Natural killer cell (primary cell): ENCODE measurements around the gene SPATA31D1. TPM values are rescaled to one million over a fixed set of nuclear protein-coding genes. Genes with fewer than 3 reads are reported as not detected.
"Not testable (repeated sequence)": the region's sequence is repeated elsewhere in the genome, so short reads cannot be mapped to it uniquely, and the experiment has no call there.

Source experiments
- ATAC-seq, 3 donors: fragments of 150-1000 bp in 2 of 3; fragments of 200-7000 bp in 1 of 3; cut with Tn5 transposase; 1 replicate in 1 of 3; 2 replicates in 2 of 3; pipeline ENCODE4 v1.10.0; 2021; ENCODE audit warnings: mild to moderate bottlenecking in 2 of 3, moderate library complexity in 2 of 3
- DNase-seq, 2 donors: peaks; one replicate each; pipeline versions ENCODE4 v3.0.0 to v3.0.0-alpha.2; 2013 to 2021; ENCODE audit warnings: mixed read lengths in 1 of 2
- H3K27ac ChIP-seq: one replicate; pipeline ENCODE4 v1.5.1; 2013; ENCODE audit warnings: mild to moderate bottlenecking, low read length
- H3K27me3 ChIP-seq: one replicate; pipeline ENCODE4 v1.6.1; 2013; ENCODE audit warnings: low read length; ENCODE audit not compliant: control insufficient read depth, insufficient read depth
- H3K36me3 ChIP-seq: one replicate; pipeline ENCODE4 v1.6.1; 2013; ENCODE audit warnings: low read length; ENCODE audit not compliant: control insufficient read depth, insufficient read depth
- H3K4me1 ChIP-seq: one replicate; pipeline ENCODE4 v1.6.1; 2013; ENCODE audit warnings: low read length; ENCODE audit not compliant: control insufficient read depth, insufficient read depth
- H3K4me3 ChIP-seq: one replicate; pipeline ENCODE4 v1.5.1; 2013; ENCODE audit warnings: low read length
- H3K9me3 ChIP-seq: one replicate; pipeline ENCODE4 v1.6.1; 2013; ENCODE audit warnings: low read length; ENCODE audit not compliant: control insufficient read depth, insufficient read depth
- H3K27ac Mint-ChIP-seq, 2 donors: one replicate each; pipeline ENCODE4 v1.8.0; 2022; ENCODE audit warnings: mild to moderate bottlenecking in 2 of 2, mixed read lengths in 2 of 2, moderate library complexity in 1 of 2
- H3K27me3 Mint-ChIP-seq, 2 donors: one replicate each; pipeline ENCODE4 v1.8.0; 2022; ENCODE audit warnings: low read depth in 2 of 2, mixed read lengths in 2 of 2
- H3K36me3 Mint-ChIP-seq: one replicate; pipeline ENCODE4 v1.8.0; 2022; ENCODE audit warnings: mixed read lengths
- H3K4me1 Mint-ChIP-seq, 2 donors: one replicate each; pipeline ENCODE4 v1.8.0; 2022; ENCODE audit warnings: mixed read lengths in 2 of 2
- H3K4me3 Mint-ChIP-seq: one replicate; pipeline ENCODE4 v1.8.0; 2022; ENCODE audit warnings: mild to moderate bottlenecking, moderate library complexity, mixed read lengths
- H3K9me3 Mint-ChIP-seq, 2 donors: one replicate each; pipeline ENCODE4 v1.8.0; 2022; ENCODE audit warnings: mixed read lengths in 2 of 2
- CTCF ChIP-seq: fragments of 200-600 bp; IDR thresholded peaks from one replicate; pipeline ENCODE4 v1.8.0; 2022; ENCODE audit warnings: antibody characterized with exemption
- WGBS: methylation state at CpG from one replicate; pipeline ENCODE4 v1.1.7; 2013; ENCODE audit warnings: missing lambda C conversion rate; ENCODE audit not compliant: insufficient coverage; 5-methylcytosine and 5-hydroxymethylcytosine counted together
- intact Hi-C: fragments of 100-400 bp; cut with micrococcal nuclease; formaldehyde crosslinking; loops from one replicate; pipeline ENCODE4 v1.14.2; 2022
- total RNA-seq, 4 donors: library from RNA; stranded (reverse); fragments of 120-200 nt in 1 of 4; gene quantifications; one replicate each; pipeline versions ENCODE4 v1.2.3 to v1.2.4, GENCODE V29; 2013 to 2022

Gene SPATA31D1
- not detected for total RNA-seq
- not detected for total RNA-seq (2013)

DNA sequence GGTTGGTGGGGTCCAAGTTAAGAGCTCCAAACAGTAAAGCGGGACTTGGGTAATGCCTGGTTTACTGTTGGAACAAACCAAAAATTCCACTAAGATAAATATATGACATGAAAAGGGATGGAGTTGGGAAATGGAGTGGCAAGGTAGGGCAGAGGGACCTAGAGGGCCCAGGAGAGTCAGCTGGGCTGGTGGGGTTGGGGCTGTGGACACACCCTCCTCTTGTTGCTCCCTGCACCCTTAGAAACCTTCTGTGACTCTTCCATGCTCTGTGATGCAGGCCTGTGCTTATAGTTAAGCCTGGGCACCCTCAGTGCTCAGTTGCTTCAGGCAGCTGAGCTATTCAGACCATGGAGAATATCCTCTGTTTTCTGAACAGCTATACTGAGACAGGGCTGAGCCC, at the start of gene SPATA31D1:
TSS of gene SPATA31D1 (plus strand) at position 301 of the 400 bp plus-strand sequence. CDS start at position 348, 47 bp downstream.
- H3K27ac Mint-ChIP-seq, H3K4me3 Mint-ChIP-seq, H3K36me3 Mint-ChIP-seq, H3K9me3 Mint-ChIP-seq, DNase-seq, H3K27me3 ChIP-seq, H3K36me3 ChIP-seq, H3K4me1 ChIP-seq, H3K27ac ChIP-seq, H3K4me1 Mint-ChIP-seq, H3K4me3 ChIP-seq, ATAC-seq, H3K9me3 ChIP-seq, intact Hi-C loops, H3K27me3 Mint-ChIP-seq: not testable (repeated sequence)
- 100% methylated on average over 1 of the region's 1 CpG for WGBS

GRCh38 chr9:81943393-81943792, 45.2 kb upstream of the SPATA31D1 start, which contains the start of gene SPATA31D3:
Gene SPATA31D3, plus strand, starts transcription at chr9:81943500. Its CDS starts 86 bp downstream, at chr9:81943586.
- intact Hi-C loops, DNase-seq, H3K27me3 Mint-ChIP-seq, H3K4me3 ChIP-seq, H3K9me3 ChIP-seq, H3K36me3 ChIP-seq, H3K27ac ChIP-seq, H3K36me3 Mint-ChIP-seq, H3K9me3 Mint-ChIP-seq, H3K27me3 ChIP-seq, ATAC-seq, H3K4me1 ChIP-seq, H3K27ac Mint-ChIP-seq, H3K4me3 Mint-ChIP-seq, H3K4me1 Mint-ChIP-seq: not testable (repeated sequence)
- WGBS, result no CpG with 5 or more reads among the region's 2 CpGs

DNA sequence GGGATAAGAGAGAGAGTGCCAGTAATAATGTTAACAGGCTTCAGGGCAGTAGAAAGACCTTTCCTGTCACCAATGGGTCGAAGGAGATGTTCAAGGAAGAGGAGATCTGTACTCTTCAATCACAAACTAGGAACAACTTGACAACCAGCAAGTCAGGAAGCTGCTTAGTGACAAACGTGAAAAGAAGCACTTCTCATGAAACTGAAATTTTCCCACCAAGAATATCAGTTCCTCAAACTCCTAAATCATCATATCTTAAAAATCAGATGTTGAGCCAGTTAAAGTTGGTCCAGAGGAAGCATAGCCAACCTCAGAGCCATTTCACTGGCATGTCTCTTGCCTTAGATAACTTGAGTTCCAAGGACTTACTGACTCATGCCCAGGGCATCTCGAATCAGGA, 39.9 kb upstream of the SPATA31D1 start:
- DNase-seq, ATAC-seq, intact Hi-C loops: not testable (repeated sequence)

DNA sequence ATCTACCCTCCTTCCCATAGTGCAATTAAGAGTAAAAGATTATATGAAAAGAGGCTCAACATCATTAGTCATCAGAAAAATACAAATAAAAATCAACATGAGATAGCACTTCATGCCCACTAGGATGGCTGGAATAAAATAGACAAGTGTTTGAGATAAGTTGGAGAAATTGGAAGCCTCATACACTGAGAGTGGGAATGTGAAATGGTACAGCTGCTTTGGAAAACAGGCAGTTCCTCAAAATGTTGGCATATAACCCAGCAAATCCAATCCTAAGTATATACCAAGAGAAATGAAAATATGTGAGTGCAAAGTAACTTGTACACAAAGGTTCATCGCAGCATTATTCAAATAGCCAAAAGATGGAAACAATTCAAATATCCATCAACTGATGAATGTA, 35.5 kb upstream of the SPATA31D1 start:
- no peaks in the 10 kb centered on the region for H3K4me1 ChIP-seq
- intact Hi-C loops, result no loop called here
- no peak for DNase-seq
- no peaks in the 10 kb centered on the region for H3K36me3 ChIP-seq
- no peak for ATAC-seq
- Mint-ChIP-seq H3K27ac (no peak overlapping the region), H3K4me3 (no peak overlapping the region), H3K36me3 (peaks cover 7% of the 10 kb centered on the region), H3K4me1 (no peaks in the 10 kb centered on the region), H3K9me3 (peaks cover 5 to 10% of the 10 kb centered on the region in 2 donors), H3K27me3 (no peaks in the 10 kb centered on the region)
- TF ChIP-seq CTCF, result no peak
- H3K27ac ChIP-seq, result no peak overlapping the region
- WGBS, result no CpG with 5 or more reads among the region's 1 CpG
- H3K27me3 ChIP-seq, result no peaks in the 10 kb centered on the region
- H3K9me3 ChIP-seq, result peaks cover 11% of the 10 kb centered on the region
- H3K4me3 ChIP-seq, result no peak overlapping the region

More for the DNA sequence above, 39.9 kb upstream of the SPATA31D1 start:
- H3K27me3 ChIP-seq, H3K4me3 ChIP-seq, H3K9me3 ChIP-seq, H3K27ac ChIP-seq, H3K9me3 Mint-ChIP-seq, H3K27me3 Mint-ChIP-seq, H3K4me1 Mint-ChIP-seq, H3K4me3 Mint-ChIP-seq, H3K36me3 ChIP-seq, H3K27ac Mint-ChIP-seq, H3K4me1 ChIP-seq, H3K36me3 Mint-ChIP-seq: not testable (repeated sequence)
- WGBS, result no CpG with 5 or more reads among the region's 3 CpGs

DNA sequence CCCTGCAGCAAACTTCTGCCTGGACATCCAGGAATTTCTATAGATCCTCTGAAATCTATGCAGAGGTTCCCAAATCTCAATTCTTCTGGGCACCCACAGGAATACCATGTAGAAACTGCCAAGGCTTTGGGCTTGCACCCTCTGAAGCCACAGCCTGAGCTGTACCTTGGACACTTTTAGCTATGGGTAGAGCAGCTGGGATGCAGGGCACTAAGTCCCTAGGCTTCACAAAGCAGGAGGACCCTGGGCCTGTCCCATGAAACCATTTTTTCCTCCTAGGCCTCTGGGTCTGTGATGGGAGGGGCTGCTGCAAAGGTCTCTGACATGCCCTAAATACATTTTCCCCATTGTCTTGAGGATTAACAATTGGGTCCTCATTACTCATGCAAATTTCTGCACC, 32.9 kb upstream of the SPATA31D1 start:
- Mint-ChIP-seq H3K9me3 (peaks cover 6 to 13% of the 10 kb centered on the region in 2 donors), H3K27me3 (no peaks in the 10 kb centered on the region), H3K27ac (no peak overlapping the region), H3K4me3 (no peak overlapping the region), H3K36me3 (peaks cover 7% of the 10 kb centered on the region), H3K4me1 (no peaks in the 10 kb centered on the region)
- Histone ChIP-seq H3K4me1 (no peaks in the 10 kb centered on the region), H3K9me3 (peaks cover 11% of the 10 kb centered on the region), H3K4me3 (no peak overlapping the region), H3K36me3 (no peaks in the 10 kb centered on the region), H3K27me3 (no peaks in the 10 kb centered on the region), H3K27ac (no peak overlapping the region)
- DNase-seq (no peak), ATAC-seq (no peak)
- intact Hi-C loops, result no loop called here
- no peak for TF ChIP-seq CTCF
